ENCODE data around the gene STX10. TPM values are rescaled to one million over a fixed set of nuclear protein-coding genes. Genes with fewer than 3 reads are reported as not detected.

The STX10 gene
- total RNA-seq, 1 donor from 2014 or later = 36.5 TPM

DNA sequence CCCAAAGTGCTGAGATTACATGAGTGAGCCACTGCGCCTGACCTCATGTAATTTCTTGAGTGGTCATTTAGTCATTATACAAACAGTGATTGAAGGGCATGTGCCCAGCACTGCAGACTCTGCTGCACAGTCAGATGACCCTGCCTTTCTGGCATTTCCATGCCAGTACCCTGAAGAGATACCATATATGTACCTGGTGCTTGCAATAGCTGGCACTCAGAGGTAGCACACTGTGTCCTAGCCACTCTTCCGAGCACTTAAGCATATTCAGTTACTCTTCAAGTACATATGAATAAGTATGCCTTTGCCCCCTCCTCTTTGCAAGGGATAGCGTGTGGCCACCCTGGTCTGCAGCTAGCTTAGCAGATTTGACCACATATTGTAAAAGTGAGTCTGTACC lies 15.5 kb downstream of the STX10 start:
- no peak for TF ChIP-seq EZH2 (IDR thresholded peaks at IDR 0.05)
- TF ChIP-seq EZH2phosphoT487 (IDR thresholded peaks at IDR 0.05) = no peak
- TF ChIP-seq, protein P1, sequence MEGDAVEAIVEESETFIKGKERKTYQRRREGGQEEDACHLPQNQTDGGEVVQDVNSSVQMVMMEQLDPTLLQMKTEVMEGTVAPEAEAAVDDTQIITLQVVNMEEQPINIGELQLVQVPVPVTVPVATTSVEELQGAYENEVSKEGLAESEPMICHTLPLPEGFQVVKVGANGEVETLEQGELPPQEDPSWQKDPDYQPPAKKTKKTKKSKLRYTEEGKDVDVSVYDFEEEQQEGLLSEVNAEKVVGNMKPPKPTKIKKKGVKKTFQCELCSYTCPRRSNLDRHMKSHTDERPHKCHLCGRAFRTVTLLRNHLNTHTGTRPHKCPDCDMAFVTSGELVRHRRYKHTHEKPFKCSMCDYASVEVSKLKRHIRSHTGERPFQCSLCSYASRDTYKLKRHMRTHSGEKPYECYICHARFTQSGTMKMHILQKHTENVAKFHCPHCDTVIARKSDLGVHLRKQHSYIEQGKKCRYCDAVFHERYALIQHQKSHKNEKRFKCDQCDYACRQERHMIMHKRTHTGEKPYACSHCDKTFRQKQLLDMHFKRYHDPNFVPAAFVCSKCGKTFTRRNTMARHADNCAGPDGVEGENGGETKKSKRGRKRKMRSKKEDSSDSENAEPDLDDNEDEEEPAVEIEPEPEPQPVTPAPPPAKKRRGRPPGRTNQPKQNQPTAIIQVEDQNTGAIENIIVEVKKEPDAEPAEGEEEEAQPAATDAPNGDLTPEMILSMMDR (IDR thresholded peaks at IDR 0.05) = no peak
- Mint-ChIP-seq H3K4me1 (no peaks in the 10 kb centered on the region), H3K27me3 (ENCODE audit: insufficient read depth, low read depth) (peaks cover 5% of the 10 kb centered on the region), H3K4me3 (no peak overlapping the region), H3K27ac (no peak overlapping the region), H3K9me3 (no peaks in the 10 kb centered on the region), H3K36me3 (peaks cover 9% of the 10 kb centered on the region)
- Histone ChIP-seq H3K4me3 (no peak overlapping the region), H3K36me3 (no peaks in the 10 kb centered on the region), H3K9ac (no peak overlapping the region), H3K27me3 (no peaks in the 10 kb centered on the region), H2AFZ (replicated peaks) (no peak overlapping the region), H3K9me3 (ENCODE audit: low read depth) (no peaks in the 10 kb centered on the region), H3K27ac (no peak overlapping the region), H3K4me1 (no peaks in the 10 kb centered on the region), H3K79me2 (ENCODE audit: low read depth) (peaks cover 55% of the 10 kb centered on the region), H4K20me1 (ENCODE audit: low read depth) (peaks cover 84% of the 10 kb centered on the region), H3F3A (ENCODE audit: low read depth) (no peaks in the 10 kb centered on the region), H3K4me2 (no peak overlapping the region)
- no peak for DNase-seq (ENCODE audit: low spot score)

DNA sequence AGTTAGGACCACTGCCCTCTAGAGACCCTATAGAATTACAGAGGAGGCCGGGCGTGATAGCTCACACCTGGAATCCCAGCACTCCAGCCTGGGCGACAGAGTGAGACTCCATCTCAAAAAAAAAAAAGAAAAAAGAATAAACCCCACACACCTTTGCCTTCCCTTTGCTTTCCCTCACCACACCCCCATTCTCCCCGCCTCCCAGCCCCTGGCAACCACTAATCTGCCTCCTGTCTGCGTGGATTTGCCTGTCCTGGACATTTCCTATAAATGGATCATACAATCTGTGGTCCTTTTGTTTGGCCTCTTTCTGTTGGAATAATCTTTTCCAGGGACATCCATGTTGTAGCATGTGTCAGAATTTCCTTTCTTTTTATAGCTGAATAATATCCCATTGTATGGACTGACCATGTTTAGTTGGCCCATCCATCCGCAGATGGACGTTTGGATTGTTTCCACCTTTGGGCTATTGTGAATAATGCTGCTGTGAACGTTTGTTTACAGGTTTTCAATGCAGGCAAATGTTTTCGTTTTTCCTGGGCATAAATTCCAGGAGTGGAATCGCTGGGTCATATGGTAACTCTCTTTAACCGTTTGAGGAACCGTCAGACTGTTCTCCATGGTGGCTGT lies 16.8 kb downstream of the STX10 start:
- no peak overlapping the region for H3K4me3 ChIP-seq
- H3K27ac ChIP-seq = no peak overlapping the region
- DNase-seq (ENCODE audit: low spot score) = no peak
- peaks cover 68% of the 10 kb centered on the region for H3K79me2 ChIP-seq (ENCODE audit: low read depth)
- H3K4me2 ChIP-seq = no peak overlapping the region
- no peaks in the 10 kb centered on the region for H3K9me3 ChIP-seq (ENCODE audit: low read depth)
- no peak overlapping the region for H3K9ac ChIP-seq
- H3K27ac Mint-ChIP-seq = no peak overlapping the region
- H3K4me1 Mint-ChIP-seq = peaks cover 6% of the 10 kb centered on the region
- peaks cover 9% of the 10 kb centered on the region for H3K36me3 Mint-ChIP-seq
- H3K4me1 ChIP-seq = no peaks in the 10 kb centered on the region
- H4K20me1 ChIP-seq (ENCODE audit: low read depth) = peaks cover 90% of the 10 kb centered on the region
- TF ChIP-seq EZH2 (IDR thresholded peaks at IDR 0.05) (no peak), EZH2phosphoT487 (IDR thresholded peaks at IDR 0.05) (no peak)
- TF ChIP-seq, protein P1 (IDR thresholded peaks at IDR 0.05) = no peak
- peaks cover 5% of the 10 kb centered on the region for H3K27me3 Mint-ChIP-seq (ENCODE audit: insufficient read depth, low read depth)
- no peaks in the 10 kb centered on the region for H3K9me3 Mint-ChIP-seq
- H3K36me3 ChIP-seq = no peaks in the 10 kb centered on the region
- H3K27me3 ChIP-seq = no peaks in the 10 kb centered on the region
- H3K4me3 Mint-ChIP-seq = no peak overlapping the region
- H3F3A ChIP-seq (ENCODE audit: low read depth) = no peaks in the 10 kb centered on the region
- no peak overlapping the region for H2AFZ ChIP-seq (replicated peaks)

DNA sequence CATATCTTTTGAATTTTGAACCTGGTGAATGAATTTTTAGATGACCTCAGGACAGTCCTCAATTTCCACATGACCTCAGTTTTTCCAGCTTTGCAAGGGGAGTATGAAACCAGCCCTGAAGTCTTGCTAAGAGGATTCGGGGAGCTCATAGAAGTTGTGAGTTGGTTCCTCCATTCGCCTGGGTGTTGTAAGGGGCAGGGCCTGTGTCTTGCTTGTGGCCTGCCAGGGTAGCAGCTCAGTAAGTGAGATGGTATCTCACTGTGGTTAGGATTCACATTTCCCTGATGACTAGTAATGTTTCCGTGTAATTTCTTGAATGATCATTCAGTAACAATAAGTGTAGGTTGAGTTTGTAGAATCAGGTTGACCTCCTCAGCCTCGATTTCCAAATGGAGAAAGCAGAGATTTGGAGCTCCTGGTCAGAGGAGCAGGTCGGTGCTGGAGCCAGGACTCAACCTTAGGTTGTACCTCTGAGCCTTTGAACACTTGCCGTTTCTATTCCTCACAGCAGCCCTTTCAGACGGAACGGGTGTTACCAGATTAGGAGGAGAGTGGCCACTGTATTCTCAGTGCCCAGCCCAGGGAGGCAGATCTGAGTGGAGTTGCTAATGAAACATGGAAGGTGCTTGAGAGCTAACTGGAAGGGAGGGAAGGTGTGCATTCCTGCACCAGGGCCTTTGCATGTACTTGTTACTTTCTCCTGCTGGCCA lies 17.5 kb downstream of the STX10 start:
- H4K20me1 ChIP-seq (ENCODE audit: low read depth) = peaks cover 96% of the 10 kb centered on the region
- Mint-ChIP-seq H3K4me3 (no peak overlapping the region), H3K27me3 (ENCODE audit: insufficient read depth, low read depth) (peaks cover 3% of the 10 kb centered on the region), H3K9me3 (no peaks in the 10 kb centered on the region), H3K36me3 (peaks cover 12% of the 10 kb centered on the region), H3K27ac (no peak overlapping the region), H3K4me1 (peaks cover 13% of the 10 kb centered on the region)
- no peak overlapping the region for H3K9ac ChIP-seq
- no peak for DNase-seq (ENCODE audit: low spot score)
- no peaks in the 10 kb centered on the region for H3K27me3 ChIP-seq
- no peaks in the 10 kb centered on the region for H3F3A ChIP-seq (ENCODE audit: low read depth)
- H3K4me2 ChIP-seq = no peak overlapping the region
- H2AFZ ChIP-seq (replicated peaks) = no peak overlapping the region
- H3K9me3 ChIP-seq (ENCODE audit: low read depth) = no peaks in the 10 kb centered on the region
- H3K4me3 ChIP-seq = no peak overlapping the region
- H3K4me1 ChIP-seq = no peaks in the 10 kb centered on the region
- H3K79me2 ChIP-seq (ENCODE audit: low read depth) = peaks cover 75% of the 10 kb centered on the region
- no peak for TF ChIP-seq EZH2 (IDR thresholded peaks at IDR 0.05)
- TF ChIP-seq, protein P1 (IDR thresholded peaks at IDR 0.05) = no peak
- TF ChIP-seq EZH2phosphoT487 (IDR thresholded peaks at IDR 0.05) = no peak
- H3K27ac ChIP-seq = no peak overlapping the region
- H3K36me3 ChIP-seq = no peaks in the 10 kb centered on the region
